Gastroesophageal sphincter (tissue), 3 donors: ENCODE results near the gene POMC.

Experiments used
- CTCF ChIP-seq, 4 experiments: fragments of 200-600 bp in 2 of 4; fragments of 450-650 bp in 2 of 4; sonication (generic) in 1 of 4; IDR thresholded peaks; one replicate each; pipeline ENCODE4 v1.5.1; 2017 to 2019; ENCODE audit warnings: antibody characterized with exemption in 4 of 4, mild to moderate bottlenecking in 2 of 4, moderate library complexity in 2 of 4
- POLR2A ChIP-seq, 2 donors: fragments of 450-650 bp; IDR thresholded peaks; one replicate each; pipeline ENCODE4 v1.6.1; 2017; ENCODE audit warnings: antibody characterized with exemption in 2 of 2, mild to moderate bottlenecking in 2 of 2, moderate library complexity in 1 of 2
- POLR2AphosphoS5 ChIP-seq: sonication (generic); formaldehyde crosslinking; IDR thresholded peaks from one replicate; pipeline ENCODE4 v1.6.1; 2017; ENCODE audit warnings: antibody characterized with exemption

GRCh38 chr2:25184254-25184653 lies 15.9 kb upstream of the POMC start:
- TF ChIP-seq CTCF (IDR thresholded peaks at IDR 0.05) (no peak), POLR2A (IDR thresholded peaks at IDR 0.05) (no peak), POLR2AphosphoS5 (no peak)
